Lung (tissue), 12 donors: ENCODE results near the gene BBS9. TPM values are rescaled to one million over a fixed set of nuclear protein-coding genes. Genes with fewer than 3 reads are reported as not detected.

Experiments
- ATAC-seq: fragments of 200-7000 bp; cut with Tn5 transposase; one replicate; pipeline ENCODE4 v1.9.1; 2020; ENCODE audit warnings: moderate number of reproducible peaks; ENCODE audit not compliant: insufficient read depth, low FRiP score
- DNase-seq, 3 donors: peaks; one replicate each; pipeline ENCODE4 v3.0.0-alpha.2; 2013 to 2017
- H3K27ac ChIP-seq, 2 donors: one replicate each; pipeline ENCODE4 v1.5.1; 2013; ENCODE audit warnings: mild to moderate bottlenecking in 2 of 2, moderate library complexity in 2 of 2, control low read depth in 1 of 2, inconsistent platforms in 1 of 2, low read depth in 1 of 2, low read length in 1 of 2
- H3K27me3 ChIP-seq, 3 donors: one replicate each; pipeline ENCODE4 v1.5.1; 2013; ENCODE audit warnings: low read length in 2 of 3; ENCODE audit not compliant: control insufficient read depth in 3 of 3, insufficient read depth in 3 of 3
- H3K36me3 ChIP-seq, 4 donors: one replicate each; pipeline ENCODE4 v1.5.1; 2013; ENCODE audit warnings: low read length in 4 of 4, mild to moderate bottlenecking in 1 of 4, moderate library complexity in 1 of 4; ENCODE audit not compliant: control insufficient read depth in 4 of 4, insufficient read depth in 4 of 4
- H3K4me1 ChIP-seq, 5 donors: one replicate each; pipeline ENCODE4 v1.5.1; 2013; ENCODE audit warnings: low read length in 5 of 5, mild to moderate bottlenecking in 2 of 5, moderate library complexity in 1 of 5; ENCODE audit not compliant: control insufficient read depth in 5 of 5, insufficient read depth in 5 of 5
- H3K4me3 ChIP-seq: one replicate; pipeline ENCODE4 v1.5.1; 2013; ENCODE audit warnings: mild to moderate bottlenecking, control low read depth, moderate library complexity
- H3K9ac ChIP-seq, 2 donors: one replicate each; pipeline ENCODE4 v1.5.1; 2013; ENCODE audit warnings: low read length in 2 of 2, control low read depth in 1 of 2; ENCODE audit not compliant: insufficient read depth in 1 of 2
- H3K9me3 ChIP-seq, 4 donors: one replicate each; pipeline ENCODE4 v1.5.1; 2013; ENCODE audit warnings: low read length in 3 of 4, mild to moderate bottlenecking in 1 of 4, moderate library complexity in 1 of 4; ENCODE audit not compliant: control insufficient read depth in 4 of 4, insufficient read depth in 3 of 4
- CTCF ChIP-seq: IDR thresholded peaks from 2 replicates; pipeline ENCODE4 v1.5.1; 2012; ENCODE audit warnings: mild to moderate bottlenecking; ENCODE audit errors: control extremely low read depth, extremely low read depth
- WGBS, 2 donors: extraction: QIAGEN DNeasy Blood & Tissue Kit; methylation state at CpG; one replicate each; pipeline ENCODE4 v1.1.7; 2013; 5-methylcytosine and 5-hydroxymethylcytosine counted together
- polyA plus RNA-seq, 2 donors: library from polyadenylated mRNA; stranded (reverse); fragments of 200-250 nt; gene quantifications; one replicate each; pipeline ENCODE4 v1.2.1, GENCODE V29; 2013
- total RNA-seq, 2 donors: library from RNA; depleted of rRNA in 1 of 2; stranded (reverse); fragments of >200 nt in 1 of 2; gene quantifications; one replicate each; pipeline ENCODE4 v1.2.1, GENCODE V29; 2014 to 2021
- donor health status: control.
- donor health status: control.
- donor health status: Bipolar disorder and iron deficiency.
- donor health status: healthy.
- donor health status: DM: yes; HTN: yes; CAD: no.

BBS9 gene
- total and polyA plus RNA-seq, 4 donors: 3.5 to 65.0 (median 15.2) TPM

GRCh38 chr7:33346055-33346454, 216.7 kb downstream of the BBS9 start:
- no peaks in the 10 kb centered on the region for H3K27me3 ChIP-seq
- no peak overlapping the region for H3K27ac ChIP-seq
- H3K4me3 ChIP-seq: no peak overlapping the region
- no peak for TF ChIP-seq CTCF
- H3K9me3 ChIP-seq: no peaks in the 10 kb centered on the region
- 95 to 99% methylated on average over 3 of the region's 3 CpGs for WGBS, 2 donors
- H3K9ac ChIP-seq: no peak overlapping the region
- no peaks in the 10 kb centered on the region for H3K4me1 ChIP-seq
- peaks cover 0 to 5% (median under 1%) of the 10 kb centered on the region in 4 donors for H3K36me3 ChIP-seq
- no peak for DNase-seq
- no peak for ATAC-seq

- Histone ChIP-seq H3K27ac (no peak overlapping the region), H3K4me1 (no peaks in the 10 kb centered on the region)
These were observed 221.2 kb downstream of the BBS9 start for GRCh38 chr7:33350577-33350976.

GRCh38 chr7:33351709-33352108, 222.3 kb downstream of the BBS9 start:
- ATAC-seq (no peak), DNase-seq (no peak)
- Histone ChIP-seq H3K27ac (no peak overlapping the region), H3K4me1 (no peaks in the 10 kb centered on the region), H3K27me3 (no peaks in the 10 kb centered on the region), H3K4me3 (no peak overlapping the region), H3K36me3 (no peaks in the 10 kb centered on the region), H3K9me3 (no peaks in the 10 kb centered on the region), H3K9ac (no peak overlapping the region)
- WGBS, 2 donors: 97 to 99% methylated on average over 9 of the region's 9 CpGs
- no peak for TF ChIP-seq CTCF

More at GRCh38 chr7:33350577-33350976, 221.2 kb downstream of the BBS9 start:
- Histone ChIP-seq H3K36me3 (no peaks in the 10 kb centered on the region), H3K9ac (no peak overlapping the region), H3K27me3 (no peaks in the 10 kb centered on the region), H3K4me3 (no peak overlapping the region), H3K9me3 (no peaks in the 10 kb centered on the region)
- 97 to 99% methylated on average over 7 of the region's 7 CpGs for WGBS, 2 donors
- DNase-seq (no peak), ATAC-seq (no peak)
- no peak for TF ChIP-seq CTCF

GRCh38 chr7:33354201-33354600, 224.8 kb downstream of the BBS9 start:
- DNase-seq: no peak
- H3K27ac ChIP-seq: no peak overlapping the region
- no peaks in the 10 kb centered on the region for H3K27me3 ChIP-seq
- H3K36me3 ChIP-seq: no peaks in the 10 kb centered on the region
- no peaks in the 10 kb centered on the region for H3K4me1 ChIP-seq
- H3K9me3 ChIP-seq: no peaks in the 10 kb centered on the region
- no peak for TF ChIP-seq CTCF
- H3K4me3 ChIP-seq: no peak overlapping the region
- 69 to 76% methylated on average over 5 of the region's 5 CpGs for WGBS, 2 donors
- no peak for ATAC-seq
- no peak overlapping the region for H3K9ac ChIP-seq
